Heart left ventricle (tissue), 16 donors: Measurements from ENCODE around the gene PCDHGA11. TPM values are rescaled to one million over a fixed set of nuclear protein-coding genes. Genes with fewer than 3 reads are reported as not detected.
"Not testable (repeated sequence)": the region's sequence is repeated elsewhere in the genome, so short reads cannot be mapped to it uniquely, and the experiment has no call there.

Source experiments
- ATAC-seq, 4 donors: fragments of 200-7000 bp; cut with Tn5 transposase; one replicate each; pipeline ENCODE4 v1.9.1; 2020 to 2022; ENCODE audit warnings: moderate library complexity in 4 of 4, mild to moderate bottlenecking in 3 of 4, moderate number of reproducible peaks in 1 of 4
- DNase-seq, 5 donors: peaks; one replicate each; pipeline ENCODE4 v3.0.0-alpha.2; 2020
- H3K27ac ChIP-seq, 12 donors: fragments of 200-600 bp; sonication (generic) in 4 of 12; one replicate each; pipeline versions ENCODE4 v1.5.0 to v1.8.0; 2016 to 2022; ENCODE audit warnings: mild to moderate bottlenecking in 2 of 12
- H3K27me3 ChIP-seq, 9 donors: fragments of 200-600 bp; sonication (generic) in 2 of 9; one replicate each; pipeline versions ENCODE4 v1.5.1 to v1.8.0; 2016 to 2022; ENCODE audit warnings: mild to moderate bottlenecking in 3 of 9
- H3K36me3 ChIP-seq, 9 donors: fragments of 200-600 bp; sonication (generic) in 2 of 9; one replicate each; pipeline versions ENCODE4 v1.5.0 to v1.8.0; 2018 to 2022; ENCODE audit warnings: mild to moderate bottlenecking in 2 of 9
- H3K4me1 ChIP-seq, 12 donors: fragments of 200-600 bp; sonication (generic) in 4 of 12; one replicate each; pipeline versions ENCODE4 v1.5.0 to v1.8.0; 2016 to 2022; ENCODE audit warnings: mild to moderate bottlenecking in 3 of 12
- H3K4me3 ChIP-seq, 12 donors: fragments of 200-600 bp; sonication (generic) in 4 of 12; one replicate each; pipeline versions ENCODE4 v1.5.0 to v1.8.0; 2017 to 2022; ENCODE audit warnings: mild to moderate bottlenecking in 9 of 12, moderate library complexity in 4 of 12
- H3K9me3 ChIP-seq, 12 donors: fragments of 200-600 bp; sonication (generic) in 4 of 12; one replicate each; pipeline versions ENCODE4 v1.5.0 to v1.8.0; 2016 to 2022; ENCODE audit warnings: mild to moderate bottlenecking in 1 of 12
- POLR2A ChIP-seq, 2 donors: fragments of 450-650 bp; IDR thresholded peaks; one replicate each; pipeline ENCODE4 v1.6.1; 2017; ENCODE audit warnings: antibody characterized with exemption in 2 of 2, mild to moderate bottlenecking in 2 of 2, moderate library complexity in 2 of 2
- WGBS, 4 donors: extraction: QIAGEN DNeasy Blood & Tissue Kit in 2 of 4; methylation state at CpG; one replicate each; pipeline versions ENCODE4 v1.1.5 to v1.1.7; 2013 to 2018; 5-methylcytosine and 5-hydroxymethylcytosine counted together
- intact Hi-C, 10 donors: fragments of 100-400 bp; cut with DNase I; formaldehyde crosslinking; loops; one replicate each; pipeline versions ENCODE4 v1.11.1 to v1.14.2; 2022
- polyA plus RNA-seq, 2 donors: library from polyadenylated mRNA; stranded (reverse); fragments of 200-250 nt; gene quantifications; one replicate each; pipeline ENCODE4 v1.2.3, GENCODE V29; 2013
- total RNA-seq, 9 donors: library from RNA; depleted of rRNA in 2 of 9; stranded (reverse); fragments of >200 nt in 2 of 9; fragmentation: NEBNext Ultra II Directional in 3 of 9; extraction: Animal tissue kit (Norgen Biotek cat#: 25700) in 3 of 9; gene quantifications; one replicate each; pipeline versions ENCODE4 v1.1.0 to v1.2.4, GENCODE V29; 2016 to 2023
- TF ChIP-seq, protein P1 (sequence below), 12 donors: fragments of 200-600 bp; sonication (generic) in 4 of 12; IDR thresholded peaks; one replicate each; pipeline versions ENCODE4 v1.5.0 to v1.8.0; 2018 to 2022; ENCODE audit warnings: antibody characterized with exemption in 12 of 12, mild to moderate bottlenecking in 5 of 12
- donor health status: ischemic (EF 13 %, LVEDD 7.1; RV severe dilation, severe dysfunction).
- donor health status: healthy with polysubstance abuse.
- donor health status: DM: no; HTN: yes; CAD: no.
- donor health status: DM: no; HTN: no; CAD: no.
- donor health status: ischemic (EF 25% LVEDD 6.9; RV normal size, moderate dysfunction).
- donor health status: ischemic (EF 25% LVEDD 5.7; RV mildly dilated, moderate dysfunction).
- donor health status: healthy.
- donor health status: DM: yes; HTN: yes; CAD: no.
- donor health status: ischemic (EF 35%, LVEDD 5.7; RV mildly dilated, moderate dysfunction).
- donor health status: nonischemic (EF 11% LVEDD 7.7; RV severe dilation, severe dysfunction).
- donor health status: DM: yes; HTN: yes; CAD: no.
- donor health status: PGD.
- donor health status: ischemic (EF 29% LVEDD 5.4; RV normal size, mild dysfunction).
- donor health status: nonischemic (EF 23%, LVEDD 6.1; RV moderate dilation, normal function).

Gene PCDHGA11
- total and polyA plus RNA-seq, 11 donors = 1.8 to 9.0 (median 5.0) TPM

DNA sequence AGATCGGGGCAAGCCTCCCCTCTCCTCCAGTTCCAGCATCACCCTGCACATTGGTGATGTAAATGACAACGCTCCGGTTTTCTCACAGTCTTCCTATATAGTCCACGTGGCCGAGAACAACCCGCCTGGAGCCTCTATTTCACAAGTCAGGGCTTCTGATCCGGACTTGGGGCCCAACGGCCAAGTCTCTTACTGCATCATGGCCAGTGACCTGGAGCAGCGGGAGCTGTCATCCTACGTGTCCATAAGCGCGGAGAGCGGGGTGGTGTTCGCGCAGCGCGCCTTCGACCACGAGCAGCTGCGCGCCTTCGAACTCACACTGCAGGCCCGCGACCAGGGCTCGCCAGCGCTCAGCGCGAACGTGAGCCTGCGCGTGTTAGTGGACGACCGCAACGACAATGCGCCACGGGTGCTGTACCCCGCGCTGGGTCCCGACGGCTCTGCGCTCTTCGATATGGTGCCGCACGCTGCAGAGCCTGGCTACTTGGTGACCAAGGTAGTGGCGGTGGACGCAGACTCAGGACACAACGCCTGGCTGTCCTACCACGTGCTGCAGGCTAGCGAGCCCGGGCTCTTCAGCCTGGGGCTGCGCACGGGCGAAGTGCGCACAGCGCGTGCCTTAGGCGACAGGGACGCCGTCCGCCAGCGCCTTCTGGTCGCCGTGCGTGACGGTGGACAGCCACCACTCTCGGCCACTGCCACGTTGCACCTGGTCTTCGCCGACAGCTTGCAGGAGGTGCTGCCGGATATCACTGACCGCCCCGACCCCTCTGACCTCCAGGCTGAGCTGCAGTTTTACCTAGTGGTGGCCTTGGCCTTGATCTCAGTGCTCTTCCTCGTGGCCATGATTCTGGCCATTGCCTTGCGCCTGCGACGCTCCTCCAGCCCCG, 31.5 kb upstream of the PCDHGA11 start:
- no peak for DNase-seq
- 40 to 52% (median 46%) methylated on average over 62 to 77 of the region's 77 CpGs for WGBS, 4 donors
- peaks cover 0 to 33% (median 0%) of the 10 kb centered on the region in 9 donors for H3K27me3 ChIP-seq

DNA sequence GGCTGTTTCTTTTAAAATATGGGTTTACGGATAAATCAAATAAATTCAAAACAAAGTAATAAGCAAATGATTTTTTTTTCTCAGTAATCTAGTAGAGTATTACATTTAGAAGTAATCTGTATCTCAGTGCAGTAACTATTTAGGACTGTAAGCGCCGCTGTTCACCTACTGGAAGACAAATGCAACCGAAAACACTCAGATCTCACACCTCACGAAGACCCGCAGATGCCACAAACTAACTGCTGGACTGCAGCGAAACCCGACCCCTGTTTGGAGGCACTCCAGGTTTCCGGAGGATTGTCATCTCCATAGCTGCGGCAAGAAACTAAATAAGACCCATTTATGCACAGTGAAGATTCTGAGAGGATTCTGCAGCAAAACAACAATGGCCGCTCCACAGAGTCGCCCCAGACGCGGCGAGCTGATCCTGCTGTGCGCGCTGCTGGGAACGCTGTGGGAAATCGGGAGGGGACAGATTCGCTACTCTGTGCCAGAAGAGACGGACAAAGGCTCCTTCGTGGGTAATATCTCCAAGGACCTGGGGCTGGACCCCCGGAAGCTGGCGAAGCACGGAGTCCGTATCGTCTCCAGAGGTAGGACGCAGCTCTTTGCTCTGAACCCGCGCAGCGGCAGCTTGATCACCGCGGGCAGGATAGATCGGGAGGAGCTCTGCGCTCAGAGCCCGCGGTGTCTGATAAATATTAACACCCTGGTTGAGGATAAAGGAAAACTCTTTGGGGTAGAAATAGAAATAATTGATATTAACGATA, 28.2 kb upstream of the PCDHGA11 start, which contains the start of gene PCDHGA8:
PCDHGA8 (plus strand) TSS at position 205 of the 770 bp plus-strand sequence; CDS start at position 386, 181 bp downstream.
- intact Hi-C loops = no loop called here
- Histone ChIP-seq H3K9me3 (peaks cover 0 to 95% (median 63%) of the 10 kb centered on the region in 12 donors), H3K4me1 (peaks cover 0 to 9% (median 0%) of the 10 kb centered on the region in 12 donors), H3K27me3 (peaks cover 0 to 43% (median 0%) of the 10 kb centered on the region in 9 donors), H3K4me3 (no peak within 1 kb of the TSS), H3K36me3 (peaks cover 0 to 12% (median 0%) of the 10 kb centered on the region in 9 donors), H3K27ac (no peak within 1 kb of the TSS)
- 39 to 49% (median 44%) methylated on average over 32 to 38 of the region's 38 CpGs for WGBS, 4 donors
- DNase-seq = no peak
- TF ChIP-seq, protein P1, sequence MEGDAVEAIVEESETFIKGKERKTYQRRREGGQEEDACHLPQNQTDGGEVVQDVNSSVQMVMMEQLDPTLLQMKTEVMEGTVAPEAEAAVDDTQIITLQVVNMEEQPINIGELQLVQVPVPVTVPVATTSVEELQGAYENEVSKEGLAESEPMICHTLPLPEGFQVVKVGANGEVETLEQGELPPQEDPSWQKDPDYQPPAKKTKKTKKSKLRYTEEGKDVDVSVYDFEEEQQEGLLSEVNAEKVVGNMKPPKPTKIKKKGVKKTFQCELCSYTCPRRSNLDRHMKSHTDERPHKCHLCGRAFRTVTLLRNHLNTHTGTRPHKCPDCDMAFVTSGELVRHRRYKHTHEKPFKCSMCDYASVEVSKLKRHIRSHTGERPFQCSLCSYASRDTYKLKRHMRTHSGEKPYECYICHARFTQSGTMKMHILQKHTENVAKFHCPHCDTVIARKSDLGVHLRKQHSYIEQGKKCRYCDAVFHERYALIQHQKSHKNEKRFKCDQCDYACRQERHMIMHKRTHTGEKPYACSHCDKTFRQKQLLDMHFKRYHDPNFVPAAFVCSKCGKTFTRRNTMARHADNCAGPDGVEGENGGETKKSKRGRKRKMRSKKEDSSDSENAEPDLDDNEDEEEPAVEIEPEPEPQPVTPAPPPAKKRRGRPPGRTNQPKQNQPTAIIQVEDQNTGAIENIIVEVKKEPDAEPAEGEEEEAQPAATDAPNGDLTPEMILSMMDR (IDR thresholded peaks at IDR 0.05) = peak in 5 of 12 donors; percentile 8 to 31 (median 16)
- TF ChIP-seq POLR2A (IDR thresholded peaks at IDR 0.05) = no peak
- no peak for ATAC-seq

More for the DNA sequence above, 31.5 kb upstream of the PCDHGA11 start:
- peaks cover 0 to 8% (median 0%) of the 10 kb centered on the region in 12 donors for H3K4me1 ChIP-seq
- intact Hi-C loops = no loop called here
- H3K27ac ChIP-seq = no peak overlapping the region
- peaks cover 0 to 23% (median 0%) of the 10 kb centered on the region in 9 donors for H3K36me3 ChIP-seq
- H3K9me3 ChIP-seq = peaks cover 0 to 96% (median 65%) of the 10 kb centered on the region in 12 donors
- no peak for TF ChIP-seq POLR2A (IDR thresholded peaks at IDR 0.05)
- TF ChIP-seq, protein P1 (IDR thresholded peaks at IDR 0.05) = no peak
- H3K4me3 ChIP-seq = no peak overlapping the region
- ATAC-seq = no peak

DNA sequence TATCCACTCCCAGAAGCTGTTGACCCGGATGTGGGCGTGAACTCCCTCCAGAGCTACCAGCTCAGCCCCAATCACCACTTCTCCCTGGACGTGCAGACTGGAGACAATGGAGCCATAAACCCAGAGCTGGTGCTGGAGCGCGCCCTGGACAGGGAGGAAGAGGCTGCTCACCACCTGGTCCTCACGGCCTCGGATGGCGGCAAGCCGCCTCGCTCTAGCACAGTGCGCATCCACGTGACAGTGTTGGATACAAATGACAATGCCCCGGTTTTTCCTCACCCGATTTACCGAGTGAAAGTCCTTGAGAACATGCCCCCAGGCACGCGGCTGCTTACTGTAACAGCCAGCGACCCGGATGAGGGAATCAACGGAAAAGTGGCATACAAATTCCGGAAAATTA, 27.6 kb upstream of the PCDHGA11 start:
- intact Hi-C loops = no loop called here
- WGBS, 4 donors = 48 to 63% (median 56%) methylated on average over 21 of the region's 21 CpGs
- Histone ChIP-seq H3K9me3 (peaks cover 0 to 95% (median 64%) of the 10 kb centered on the region in 12 donors), H3K27ac (no peak overlapping the region), H3K4me3 (no peak overlapping the region), H3K27me3 (peaks cover 0 to 44% (median 0%) of the 10 kb centered on the region in 9 donors), H3K4me1 (peaks cover 0 to 10% (median 0%) of the 10 kb centered on the region in 12 donors), H3K36me3 (peaks cover 0 to 12% (median 0%) of the 10 kb centered on the region in 9 donors)
- TF ChIP-seq, protein P1 (IDR thresholded peaks at IDR 0.05) = no peak
- no peak for TF ChIP-seq POLR2A (IDR thresholded peaks at IDR 0.05)
- DNase-seq (no peak), ATAC-seq (no peak)

DNA sequence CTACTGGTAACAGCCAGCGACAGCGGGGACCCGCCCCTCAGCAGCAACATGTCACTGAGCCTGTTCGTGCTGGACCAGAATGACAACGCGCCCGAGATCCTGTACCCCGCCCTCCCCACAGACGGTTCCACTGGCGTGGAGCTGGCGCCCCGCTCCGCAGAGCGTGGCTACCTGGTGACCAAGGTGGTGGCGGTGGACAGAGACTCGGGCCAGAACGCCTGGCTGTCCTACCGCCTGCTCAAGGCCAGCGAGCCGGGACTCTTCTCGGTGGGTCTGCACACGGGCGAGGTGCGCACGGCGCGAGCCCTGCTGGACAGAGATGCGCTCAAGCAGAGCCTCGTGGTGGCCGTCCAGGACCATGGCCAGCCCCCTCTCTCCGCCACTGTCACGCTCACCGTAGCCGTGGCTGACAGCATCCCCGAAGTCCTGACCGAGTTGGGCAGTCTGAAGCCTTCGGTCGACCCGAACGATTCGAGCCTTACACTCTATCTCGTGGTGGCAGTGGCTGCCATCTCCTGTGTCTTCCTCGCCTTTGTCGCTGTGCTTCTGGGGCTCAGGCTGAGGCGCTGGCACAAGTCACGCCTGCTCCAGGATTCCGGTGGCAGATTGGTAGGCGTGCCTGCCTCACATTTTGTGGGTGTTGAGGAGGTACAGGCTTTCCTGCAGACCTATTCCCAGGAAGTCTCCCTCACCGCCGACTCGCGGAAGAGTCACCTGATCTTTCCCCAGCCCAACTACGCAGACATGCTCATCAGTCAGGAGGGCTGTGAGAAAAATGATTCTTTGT, 26.3 kb upstream of the PCDHGA11 start:
- H3K27ac ChIP-seq, H3K4me3 ChIP-seq, DNase-seq, ATAC-seq, intact Hi-C loops: not testable (repeated sequence)
- Histone ChIP-seq H3K36me3 (peaks cover 0 to 12% (median 0%) of the 10 kb centered on the region in 9 donors), H3K4me1 (peaks cover 0 to 12% (median 4%) of the 10 kb centered on the region in 12 donors), H3K9me3 (peaks cover 0 to 95% (median 63%) of the 10 kb centered on the region in 12 donors), H3K27me3 (peaks cover 0 to 43% (median 0%) of the 10 kb centered on the region in 9 donors)
- 37 to 53% (median 43%) methylated on average over 24 to 46 of the region's 53 CpGs for WGBS, 4 donors
